LNCAP (cell line): ENCODE measurements around the gene ANKRD13B.

Experiments
- CTCF ChIP-seq: fragments of 450-650 bp; IDR thresholded peaks from 2 replicates; pipeline ENCODE4 v1.5.1; 2017; ENCODE audit warnings: mild to moderate bottlenecking

The ANKRD13B gene

GRCh38 chr17:29592850-29593551, at the start of gene ANKRD13B:
Gene ANKRD13B, plus strand, starts transcription at chr17:29593132. Its CDS starts 490 bp downstream, at chr17:29593622.
- TF ChIP-seq CTCF: no peak

DNA sequence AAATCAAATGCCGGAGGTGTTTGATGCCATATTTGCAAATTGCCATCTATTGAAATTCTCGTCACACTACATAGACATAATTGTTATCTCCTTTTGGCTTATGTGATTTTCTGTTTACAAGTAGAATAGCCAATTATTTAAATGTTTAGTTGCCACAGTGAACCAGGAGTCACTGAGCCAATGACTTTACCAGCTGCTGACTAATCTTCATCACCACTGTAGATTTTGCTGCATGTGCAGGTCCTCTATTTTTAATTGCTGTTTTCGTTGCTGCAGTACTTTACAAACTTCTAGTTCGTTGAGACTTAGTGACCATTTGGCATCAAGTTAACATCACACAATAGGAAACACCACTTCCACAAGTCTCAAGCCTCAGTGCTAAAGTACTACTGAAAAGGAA, 48.9 kb upstream of the ANKRD13B start:
- no peak for TF ChIP-seq CTCF

DNA sequence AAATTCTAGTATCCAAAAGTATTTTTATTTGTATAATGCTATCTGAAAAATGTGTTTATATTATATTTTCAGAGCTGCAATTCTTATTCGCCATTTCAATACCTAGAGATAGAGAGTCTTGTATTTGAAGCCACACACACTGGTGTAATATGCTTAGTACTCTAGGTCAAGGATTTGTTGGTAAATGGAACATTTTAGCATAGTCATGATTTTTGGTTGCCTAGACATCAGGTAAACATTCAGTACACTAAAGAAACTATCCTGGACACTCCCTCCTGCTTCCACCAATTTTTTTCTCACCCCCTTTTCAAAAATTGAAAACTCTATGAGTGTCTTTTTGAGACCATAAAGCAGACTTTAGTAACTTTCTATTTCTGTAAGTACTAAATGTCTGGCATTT, 46.8 kb upstream of the ANKRD13B start:
- no peak for TF ChIP-seq CTCF

GRCh38 chr17:29546830-29547229, 46.1 kb upstream of the ANKRD13B start:
- no peak for TF ChIP-seq CTCF

- TF ChIP-seq CTCF: no peak
Observed at GRCh38 chr17:29549177-29549923, 43.6 kb upstream of the ANKRD13B start.

DNA sequence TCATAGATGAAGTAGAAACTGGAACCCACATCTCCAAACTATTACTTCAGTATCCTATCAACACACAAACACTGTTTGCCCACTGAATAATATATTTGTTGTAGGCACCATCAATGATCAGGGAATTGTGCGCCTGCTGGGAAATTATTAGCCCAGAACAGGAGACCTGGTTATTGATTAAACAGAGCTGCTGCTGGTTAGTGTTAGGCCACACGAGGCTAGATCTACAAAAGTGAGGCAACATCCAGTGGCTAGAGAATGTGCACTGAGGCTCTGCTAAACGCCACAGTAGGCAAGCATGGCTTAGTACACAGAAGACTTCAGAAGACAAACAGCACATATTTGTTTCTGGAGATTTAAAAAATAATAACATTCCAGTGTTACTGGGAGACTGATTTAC, 37.1 kb upstream of the ANKRD13B start:
- TF ChIP-seq CTCF: no peak

DNA sequence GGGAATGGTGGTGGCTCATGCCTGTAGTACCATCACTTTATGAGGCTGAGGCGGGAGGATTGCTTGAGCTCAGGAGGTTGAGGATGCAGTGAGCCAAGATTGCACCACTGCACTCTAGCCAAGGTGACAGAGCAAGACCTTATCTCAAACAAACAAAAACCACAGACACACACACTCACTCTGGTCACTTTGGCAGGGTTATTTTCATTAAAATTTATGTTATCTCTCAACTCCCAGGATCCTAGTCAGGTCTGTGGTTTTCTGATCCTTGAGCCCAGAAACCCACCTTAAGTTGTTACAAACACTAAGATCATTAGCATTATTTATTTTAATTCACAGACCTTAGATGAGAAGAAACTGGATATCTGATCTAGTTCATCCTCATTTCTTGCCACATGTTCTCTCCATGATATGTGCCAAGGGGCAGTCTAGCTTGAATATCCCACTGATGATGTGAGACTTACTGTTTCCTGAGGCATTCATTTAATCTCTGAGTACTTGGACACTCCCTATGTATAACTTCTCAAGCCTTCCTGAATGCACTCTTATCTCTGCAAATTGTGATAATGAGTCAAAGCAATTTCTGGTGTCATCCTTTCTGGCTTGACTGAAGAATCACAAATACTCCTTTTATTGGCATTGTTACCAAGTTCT, 35.7 kb upstream of the ANKRD13B start:
- TF ChIP-seq CTCF: no peak
